ENCODE measurements around the gene PAK5.

PAK5 gene

DNA sequence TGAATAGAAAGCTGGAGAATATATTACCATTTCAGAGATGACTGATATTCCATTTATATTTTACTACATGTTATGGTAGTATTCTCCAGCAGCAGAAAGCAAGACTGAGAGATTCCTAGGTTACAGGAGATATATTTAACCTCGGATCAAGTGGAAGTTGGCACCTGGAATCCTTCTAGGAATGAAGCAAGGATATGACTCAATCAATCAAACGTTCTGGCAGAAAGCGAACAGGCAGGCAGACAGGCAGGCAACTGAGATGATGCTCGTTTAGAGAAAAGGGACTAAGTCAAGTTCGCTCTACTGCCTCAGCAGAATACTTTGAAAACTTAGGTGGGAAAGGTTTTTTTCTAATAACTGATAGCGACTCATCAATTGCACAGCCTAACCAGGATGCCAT, 46.2 kb downstream of the PAK5 start:
- no peak overlapping the region for H3K4me3 ChIP-seq (ENCODE audit: low read depth, low read length)
- no peak overlapping the region for H3K9ac ChIP-seq (ENCODE audit: low read length)
- no peak overlapping the region for H3K27ac ChIP-seq (ENCODE audit: low read depth, low read length)
- no peaks in the 10 kb centered on the region for H3K9me3 ChIP-seq (ENCODE audit: control insufficient read depth, insufficient read depth, low read depth, low read length)
- H3K27me3 ChIP-seq (ENCODE audit: control insufficient read depth, insufficient read depth, low read length): no peaks in the 10 kb centered on the region; the same call in 1 of the 2 replicates
- no peaks in the 10 kb centered on the region for H3K4me1 ChIP-seq (ENCODE audit: control insufficient read depth, insufficient read depth, low read length)
- H3K36me3 ChIP-seq (ENCODE audit: control insufficient read depth, insufficient read depth, low read length): no peaks in the 10 kb centered on the region

DNA sequence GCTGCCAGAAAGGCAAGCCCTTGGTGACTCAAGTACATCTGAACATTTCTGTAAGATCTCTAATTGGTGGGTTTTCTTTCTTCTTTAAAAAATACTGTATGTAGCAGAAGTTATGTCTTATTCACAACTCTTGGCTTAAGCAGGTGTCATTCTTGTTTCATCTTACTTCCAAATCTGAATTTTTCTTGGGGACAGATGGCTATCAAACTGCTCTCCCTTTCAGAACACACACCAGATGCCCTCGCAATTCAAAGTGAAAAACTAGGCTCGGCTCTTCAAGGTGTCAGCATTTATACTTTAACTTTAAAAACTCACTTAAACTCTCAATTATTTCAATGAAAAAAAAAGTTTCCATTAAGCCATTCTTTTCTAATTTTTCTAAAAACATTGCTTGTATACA, 49.7 kb downstream of the PAK5 start:
- Histone ChIP-seq H3K4me3 (ENCODE audit: low read depth, low read length) (no peak overlapping the region), H3K27ac (ENCODE audit: low read depth, low read length) (no peak overlapping the region), H3K9me3 (ENCODE audit: control insufficient read depth, insufficient read depth, low read depth, low read length) (no peaks in the 10 kb centered on the region), H3K4me1 (ENCODE audit: control insufficient read depth, insufficient read depth, low read length) (no peaks in the 10 kb centered on the region), H3K9ac (ENCODE audit: low read length) (no peak overlapping the region), H3K27me3 (ENCODE audit: control insufficient read depth, insufficient read depth, low read length) (no peaks in the 10 kb centered on the region; the same call in 1 of the 2 replicates), H3K36me3 (ENCODE audit: control insufficient read depth, insufficient read depth, low read length) (no peaks in the 10 kb centered on the region)

DNA sequence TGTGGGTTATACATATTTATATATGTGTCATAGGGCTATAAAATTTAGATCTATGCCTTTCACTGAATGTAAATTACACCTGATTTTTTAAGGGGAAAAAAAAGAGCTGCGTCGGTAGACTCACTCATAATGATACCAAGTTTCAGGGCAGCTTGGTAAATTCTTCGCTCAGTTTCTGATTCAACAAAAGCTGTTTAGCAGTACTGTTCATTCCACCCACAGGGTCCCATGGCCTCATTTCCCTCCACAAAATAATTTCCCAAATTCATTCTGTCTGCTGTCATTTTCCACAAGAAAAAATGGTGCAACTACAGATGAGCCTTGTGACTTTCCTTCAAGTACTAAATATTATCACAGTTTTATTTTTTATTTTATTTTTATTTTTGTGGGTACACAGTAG, 63.7 kb downstream of the PAK5 start:
- H3K27ac ChIP-seq (ENCODE audit: low read depth, low read length): no peak overlapping the region
- H3K9me3 ChIP-seq (ENCODE audit: control insufficient read depth, insufficient read depth, low read depth, low read length): no peaks in the 10 kb centered on the region
- no peaks in the 10 kb centered on the region for H3K4me1 ChIP-seq (ENCODE audit: control insufficient read depth, insufficient read depth, low read length)
- no peaks in the 10 kb centered on the region for H3K27me3 ChIP-seq (ENCODE audit: control insufficient read depth, insufficient read depth, low read length)
- no peak overlapping the region for H3K9ac ChIP-seq (ENCODE audit: low read length)
- no peak overlapping the region for H3K4me3 ChIP-seq (ENCODE audit: low read depth, low read length)
- no peaks in the 10 kb centered on the region for H3K36me3 ChIP-seq (ENCODE audit: control insufficient read depth, insufficient read depth, low read length)

DNA sequence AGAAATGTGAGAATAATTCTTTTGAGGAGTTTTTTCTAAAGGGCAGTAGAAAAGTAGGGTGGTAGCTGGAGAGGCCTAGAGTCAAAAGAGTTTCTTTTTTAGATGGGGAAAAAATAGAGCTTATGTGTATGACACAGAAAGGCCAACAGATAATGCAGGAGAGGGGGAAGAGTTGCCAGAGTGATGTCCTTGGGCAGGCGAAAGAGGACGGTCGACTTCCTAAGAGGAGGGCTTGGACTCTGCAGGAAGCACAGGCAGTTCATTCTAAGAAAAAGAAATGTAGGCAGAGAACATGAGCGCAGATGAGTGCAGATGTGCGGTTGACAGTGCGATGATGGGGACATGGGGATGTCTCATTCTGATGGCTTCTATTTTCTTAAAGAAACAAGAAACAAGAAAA, 68.9 kb downstream of the PAK5 start:
- H3K9me3 ChIP-seq (ENCODE audit: control insufficient read depth, insufficient read depth, low read depth, low read length): no peaks in the 10 kb centered on the region
- no peaks in the 10 kb centered on the region for H3K4me1 ChIP-seq (ENCODE audit: control insufficient read depth, insufficient read depth, low read length)
- H3K4me3 ChIP-seq (ENCODE audit: low read depth, low read length): no peak overlapping the region
- no peak overlapping the region for H3K27ac ChIP-seq (ENCODE audit: low read depth, low read length)
- no peaks in the 10 kb centered on the region for H3K36me3 ChIP-seq (ENCODE audit: control insufficient read depth, insufficient read depth, low read length)
- H3K27me3 ChIP-seq (ENCODE audit: control insufficient read depth, insufficient read depth, low read length): no peaks in the 10 kb centered on the region
- no peak overlapping the region for H3K9ac ChIP-seq (ENCODE audit: low read length)

DNA sequence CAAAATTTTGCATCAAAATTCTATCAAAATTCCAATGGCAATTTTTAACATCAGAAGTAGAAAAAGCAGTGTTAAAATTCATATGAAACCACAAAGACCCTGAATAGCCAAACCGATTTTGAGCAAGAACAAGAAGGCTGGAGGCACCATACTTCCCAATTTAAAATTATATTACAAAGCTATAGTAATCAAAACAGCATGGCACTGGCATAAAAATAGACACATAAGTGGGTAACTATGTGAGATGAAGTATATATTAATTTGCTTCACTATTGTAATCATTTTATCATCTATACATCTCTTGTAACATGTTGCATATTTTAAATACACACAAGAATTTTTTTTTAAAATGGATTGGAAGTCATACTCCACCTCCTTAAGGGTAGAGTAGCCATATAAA, 77.4 kb downstream of the PAK5 start:
- no peaks in the 10 kb centered on the region for H3K9me3 ChIP-seq (ENCODE audit: control insufficient read depth, insufficient read depth, low read depth, low read length)
- no peak overlapping the region for H3K9ac ChIP-seq (ENCODE audit: low read length)
- no peak overlapping the region for H3K27ac ChIP-seq (ENCODE audit: low read depth, low read length)
- H3K4me3 ChIP-seq (ENCODE audit: low read depth, low read length): no peak overlapping the region
- no peaks in the 10 kb centered on the region for H3K27me3 ChIP-seq (ENCODE audit: control insufficient read depth, insufficient read depth, low read length)
- H3K36me3 ChIP-seq (ENCODE audit: control insufficient read depth, insufficient read depth, low read length): no peaks in the 10 kb centered on the region
- peaks cover 7% of the 10 kb centered on the region; the same call in 1 of the 2 replicates for H3K4me1 ChIP-seq (ENCODE audit: control insufficient read depth, insufficient read depth, low read length)

DNA sequence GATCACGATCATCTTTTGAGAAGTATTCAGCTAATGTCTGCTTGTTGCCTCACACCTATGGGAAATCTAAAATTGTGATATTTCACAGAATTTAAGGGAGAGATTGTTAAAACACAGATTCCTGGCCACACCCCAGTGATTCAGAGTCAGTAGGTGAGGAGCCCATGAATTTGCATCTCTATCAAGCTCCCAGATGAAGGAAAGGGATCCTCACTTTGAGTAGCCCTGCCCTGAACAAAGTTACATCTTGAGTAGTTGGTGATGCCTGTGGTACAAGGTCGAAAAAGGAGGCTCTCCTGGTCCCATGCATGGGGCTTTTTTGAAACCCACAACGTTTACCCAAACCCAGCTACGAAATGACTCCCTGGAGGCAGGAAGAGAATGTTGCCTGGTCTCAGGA, 79.5 kb downstream of the PAK5 start:
- Histone ChIP-seq H3K9me3 (ENCODE audit: control insufficient read depth, insufficient read depth, low read depth, low read length) (no peaks in the 10 kb centered on the region), H3K4me3 (ENCODE audit: low read depth, low read length) (no peak overlapping the region), H3K27ac (ENCODE audit: low read depth, low read length) (no peak overlapping the region), H3K9ac (ENCODE audit: low read length) (no peak overlapping the region), H3K4me1 (ENCODE audit: control insufficient read depth, insufficient read depth, low read length) (peaks cover 7% of the 10 kb centered on the region; the same call in 1 of the 2 replicates), H3K27me3 (ENCODE audit: control insufficient read depth, insufficient read depth, low read length) (no peaks in the 10 kb centered on the region), H3K36me3 (ENCODE audit: control insufficient read depth, insufficient read depth, low read length) (no peaks in the 10 kb centered on the region)

DNA sequence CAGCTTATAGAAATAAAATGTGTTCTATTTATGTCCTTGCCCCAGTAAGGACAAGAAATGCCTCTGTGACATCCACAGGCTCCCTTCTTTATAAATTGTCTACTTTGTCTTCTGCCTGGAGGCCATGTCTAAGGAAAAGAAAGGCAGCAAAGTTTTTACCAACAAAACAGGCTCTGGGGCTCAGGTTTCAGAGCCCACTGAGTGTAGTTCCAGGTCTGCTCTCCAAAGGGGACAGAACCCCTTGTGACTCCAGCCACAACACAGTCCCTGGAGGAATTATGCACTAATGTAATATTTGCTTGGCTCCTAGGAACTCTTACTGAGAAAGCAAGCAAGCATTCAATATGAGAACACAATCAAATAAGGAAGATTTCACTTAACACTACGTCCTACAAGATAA, 80.1 kb downstream of the PAK5 start:
- H3K9me3 ChIP-seq (ENCODE audit: control insufficient read depth, insufficient read depth, low read depth, low read length): no peaks in the 10 kb centered on the region
- no peaks in the 10 kb centered on the region for H3K27me3 ChIP-seq (ENCODE audit: control insufficient read depth, insufficient read depth, low read length)
- H3K9ac ChIP-seq (ENCODE audit: low read length): no peak overlapping the region

DNA sequence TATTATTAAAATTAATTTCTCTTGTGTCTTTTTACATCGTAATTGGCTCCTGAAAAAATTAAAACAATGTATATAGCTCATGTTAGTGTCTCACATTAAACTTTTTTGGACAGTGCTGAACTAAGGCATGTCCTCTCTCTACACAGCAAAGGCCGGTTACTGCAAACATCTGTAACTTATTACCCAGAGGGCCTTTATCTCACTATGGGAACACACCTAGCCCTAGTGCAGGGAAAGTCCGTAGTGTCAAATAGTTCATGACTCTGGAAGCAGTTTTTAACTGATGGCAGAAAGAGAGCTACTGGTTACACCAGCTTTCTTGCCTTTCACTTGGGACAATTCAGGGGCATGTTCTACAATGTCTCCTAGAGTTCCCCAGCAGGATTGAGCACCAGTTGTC, 82.2 kb downstream of the PAK5 start:
- Histone ChIP-seq H3K4me1 (ENCODE audit: control insufficient read depth, insufficient read depth, low read length) (peaks cover 7% of the 10 kb centered on the region; the same call in 1 of the 2 replicates), H3K9me3 (ENCODE audit: control insufficient read depth, insufficient read depth, low read depth, low read length) (no peaks in the 10 kb centered on the region), H3K27me3 (ENCODE audit: control insufficient read depth, insufficient read depth, low read length) (no peaks in the 10 kb centered on the region), H3K27ac (ENCODE audit: low read depth, low read length) (no peak overlapping the region), H3K9ac (ENCODE audit: low read length) (no peak overlapping the region), H3K36me3 (ENCODE audit: control insufficient read depth, insufficient read depth, low read length) (no peaks in the 10 kb centered on the region), H3K4me3 (ENCODE audit: low read depth, low read length) (no peak overlapping the region)

More for the DNA sequence above, 80.1 kb downstream of the PAK5 start:
- H3K36me3 ChIP-seq (ENCODE audit: control insufficient read depth, insufficient read depth, low read length): no peaks in the 10 kb centered on the region
- H3K4me1 ChIP-seq (ENCODE audit: control insufficient read depth, insufficient read depth, low read length): peaks cover 7% of the 10 kb centered on the region; the same call in 1 of the 2 replicates
- H3K4me3 ChIP-seq (ENCODE audit: low read depth, low read length): no peak overlapping the region
- H3K27ac ChIP-seq (ENCODE audit: low read depth, low read length): no peak overlapping the region

DNA sequence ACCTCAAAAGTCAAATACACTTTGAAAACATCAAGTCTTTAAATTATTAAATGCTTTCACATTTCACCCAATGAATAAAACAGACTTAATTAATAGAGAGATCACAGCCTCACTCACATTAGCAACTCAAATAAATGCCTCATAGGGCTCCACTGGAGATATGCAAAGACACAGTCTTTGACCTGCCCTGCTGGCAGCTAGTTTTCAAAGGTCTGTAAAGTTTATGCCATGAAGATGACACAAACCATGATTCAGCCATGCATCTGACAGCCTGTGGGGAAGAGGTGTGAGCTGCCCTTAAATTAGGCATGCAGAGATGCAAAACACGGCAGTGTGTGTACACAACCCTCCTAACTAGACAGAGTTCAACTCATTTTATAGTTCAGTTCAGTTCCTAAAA, 83.6 kb downstream of the PAK5 start:
- Histone ChIP-seq H3K27ac (ENCODE audit: low read depth, low read length) (no peak overlapping the region), H3K27me3 (ENCODE audit: control insufficient read depth, insufficient read depth, low read length) (no peaks in the 10 kb centered on the region), H3K9ac (ENCODE audit: low read length) (no peak overlapping the region), H3K4me3 (ENCODE audit: low read depth, low read length) (no peak overlapping the region), H3K4me1 (ENCODE audit: control insufficient read depth, insufficient read depth, low read length) (peaks cover 7% of the 10 kb centered on the region; the same call in 1 of the 2 replicates), H3K9me3 (ENCODE audit: control insufficient read depth, insufficient read depth, low read depth, low read length) (no peaks in the 10 kb centered on the region), H3K36me3 (ENCODE audit: control insufficient read depth, insufficient read depth, low read length) (no peaks in the 10 kb centered on the region)

DNA sequence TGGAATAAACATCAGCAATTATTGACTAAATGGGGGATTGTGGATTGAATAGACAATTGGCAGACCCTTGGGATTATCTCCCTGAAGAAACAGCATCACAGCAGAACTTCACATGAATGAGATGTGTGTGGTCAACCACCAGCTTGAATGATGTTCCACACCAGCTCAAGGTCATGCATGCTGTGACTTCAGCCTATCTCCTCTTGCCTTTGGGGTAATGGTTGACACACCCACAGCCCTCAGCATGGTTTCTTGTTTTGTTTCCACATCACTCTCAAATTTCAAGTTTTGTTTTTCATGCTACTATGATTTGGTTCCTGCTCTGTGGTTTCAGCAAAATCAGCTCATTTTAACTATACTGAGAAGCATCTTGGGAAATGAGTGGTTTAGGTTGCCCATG, 94.3 kb downstream of the PAK5 start:
- Histone ChIP-seq H3K9ac (ENCODE audit: low read length) (no peak overlapping the region), H3K36me3 (ENCODE audit: control insufficient read depth, insufficient read depth, low read length) (no peaks in the 10 kb centered on the region), H3K4me1 (ENCODE audit: control insufficient read depth, insufficient read depth, low read length) (no peaks in the 10 kb centered on the region), H3K9me3 (ENCODE audit: control insufficient read depth, insufficient read depth, low read depth, low read length) (0 out of 2 replicates have a peak, but pooled peaks cover 3% of the 10 kb centered on the region), H3K27ac (ENCODE audit: low read depth, low read length) (no peak overlapping the region), H3K27me3 (ENCODE audit: control insufficient read depth, insufficient read depth, low read length) (no peaks in the 10 kb centered on the region), H3K4me3 (ENCODE audit: low read depth, low read length) (no peak overlapping the region)

DNA sequence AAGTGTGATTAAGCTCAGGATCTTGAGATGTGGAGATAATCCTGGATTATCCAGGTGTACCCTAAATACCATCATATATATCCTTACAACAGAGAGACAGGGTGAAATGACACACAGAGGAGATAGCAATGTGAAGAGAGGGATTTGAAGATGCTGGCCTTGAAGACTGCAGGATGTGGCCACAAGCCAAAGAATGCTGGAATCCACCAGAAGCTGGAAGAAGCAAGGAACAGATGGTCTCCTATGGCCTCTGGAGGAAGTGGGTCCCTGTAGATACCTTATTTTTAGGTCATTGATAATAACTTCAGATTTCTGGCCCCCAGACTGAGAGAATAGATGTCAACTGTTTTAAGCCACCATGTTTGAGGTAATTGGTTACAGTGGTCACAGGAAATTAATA, 95.0 kb downstream of the PAK5 start:
- H3K36me3 ChIP-seq (ENCODE audit: control insufficient read depth, insufficient read depth, low read length): no peaks in the 10 kb centered on the region
- 0 out of 2 replicates have a peak, but pooled peaks cover 3% of the 10 kb centered on the region for H3K9me3 ChIP-seq (ENCODE audit: control insufficient read depth, insufficient read depth, low read depth, low read length)
- H3K4me3 ChIP-seq (ENCODE audit: low read depth, low read length): no peak overlapping the region
- H3K27me3 ChIP-seq (ENCODE audit: control insufficient read depth, insufficient read depth, low read length): no peaks in the 10 kb centered on the region
- H3K4me1 ChIP-seq (ENCODE audit: control insufficient read depth, insufficient read depth, low read length): no peaks in the 10 kb centered on the region
- no peak overlapping the region for H3K27ac ChIP-seq (ENCODE audit: low read depth, low read length)
- H3K9ac ChIP-seq (ENCODE audit: low read length): no peak overlapping the region

DNA sequence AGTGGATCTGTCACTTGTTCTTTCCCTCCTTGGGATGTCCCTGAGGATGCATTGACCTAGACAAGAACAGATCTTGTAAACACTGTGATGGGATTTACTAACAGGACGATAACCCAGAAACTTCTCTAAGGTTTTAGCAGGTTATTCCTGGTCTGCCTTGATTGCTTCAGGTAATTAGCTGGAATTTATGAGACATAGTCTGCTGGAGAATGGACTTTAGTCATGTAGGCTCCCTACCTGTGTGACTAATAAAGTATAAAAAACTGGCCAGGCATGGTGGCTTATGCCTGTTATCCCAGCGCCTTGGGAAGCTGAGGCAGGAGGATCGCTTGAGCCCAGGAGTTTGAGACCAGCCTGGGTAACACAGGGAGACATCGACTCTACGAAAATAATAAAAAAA, 96.1 kb downstream of the PAK5 start:
- no peak overlapping the region for H3K4me3 ChIP-seq (ENCODE audit: low read depth, low read length)

More for the DNA sequence above, 96.1 kb downstream of the PAK5 start:
- no peak overlapping the region for H3K9ac ChIP-seq (ENCODE audit: low read length)
- no peak overlapping the region for H3K27ac ChIP-seq (ENCODE audit: low read depth, low read length)
- no peaks in the 10 kb centered on the region for H3K27me3 ChIP-seq (ENCODE audit: control insufficient read depth, insufficient read depth, low read length)
- H3K36me3 ChIP-seq (ENCODE audit: control insufficient read depth, insufficient read depth, low read length): no peaks in the 10 kb centered on the region
- no peaks in the 10 kb centered on the region for H3K4me1 ChIP-seq (ENCODE audit: control insufficient read depth, insufficient read depth, low read length)
- H3K9me3 ChIP-seq (ENCODE audit: control insufficient read depth, insufficient read depth, low read depth, low read length): 0 out of 2 replicates have a peak, but pooled peaks cover 3% of the 10 kb centered on the region
